LoVo (cell line): ENCODE measurements around the gene CAPN8.
A peak's percentile ranks its signal among the peaks of the same experiment; 100 is the strongest.

ENCODE experiments used
- DNase-seq: peaks from one replicate; pipeline ENCODE4 v3.0.0-alpha.2; 2016; ENCODE audit warnings: low spot score

CAPN8 gene

GRCh38 chr1:223702735-223703667 lies 37.5 kb upstream of the CAPN8 start:
- DNase-seq: no peak

GRCh38 chr1:223700942-223701637 lies 35.6 kb upstream of the CAPN8 start:
- DNase-seq: peak; percentile 69

- DNase-seq: peak; percentile 19
Measured at GRCh38 chr1:223700388-223700918, 35.0 kb upstream of the CAPN8 start.

GRCh38 chr1:223695941-223696340 lies 30.4 kb upstream of the CAPN8 start:
- DNase-seq: no peak

GRCh38 chr1:223695014-223695548 lies 29.6 kb upstream of the CAPN8 start:
- no peak for DNase-seq

GRCh38 chr1:223691121-223691520 lies 25.6 kb upstream of the CAPN8 start:
- DNase-seq: no peak

- DNase-seq: no peak
Measured at GRCh38 chr1:223684488-223684792, 18.9 kb upstream of the CAPN8 start.

DNA sequence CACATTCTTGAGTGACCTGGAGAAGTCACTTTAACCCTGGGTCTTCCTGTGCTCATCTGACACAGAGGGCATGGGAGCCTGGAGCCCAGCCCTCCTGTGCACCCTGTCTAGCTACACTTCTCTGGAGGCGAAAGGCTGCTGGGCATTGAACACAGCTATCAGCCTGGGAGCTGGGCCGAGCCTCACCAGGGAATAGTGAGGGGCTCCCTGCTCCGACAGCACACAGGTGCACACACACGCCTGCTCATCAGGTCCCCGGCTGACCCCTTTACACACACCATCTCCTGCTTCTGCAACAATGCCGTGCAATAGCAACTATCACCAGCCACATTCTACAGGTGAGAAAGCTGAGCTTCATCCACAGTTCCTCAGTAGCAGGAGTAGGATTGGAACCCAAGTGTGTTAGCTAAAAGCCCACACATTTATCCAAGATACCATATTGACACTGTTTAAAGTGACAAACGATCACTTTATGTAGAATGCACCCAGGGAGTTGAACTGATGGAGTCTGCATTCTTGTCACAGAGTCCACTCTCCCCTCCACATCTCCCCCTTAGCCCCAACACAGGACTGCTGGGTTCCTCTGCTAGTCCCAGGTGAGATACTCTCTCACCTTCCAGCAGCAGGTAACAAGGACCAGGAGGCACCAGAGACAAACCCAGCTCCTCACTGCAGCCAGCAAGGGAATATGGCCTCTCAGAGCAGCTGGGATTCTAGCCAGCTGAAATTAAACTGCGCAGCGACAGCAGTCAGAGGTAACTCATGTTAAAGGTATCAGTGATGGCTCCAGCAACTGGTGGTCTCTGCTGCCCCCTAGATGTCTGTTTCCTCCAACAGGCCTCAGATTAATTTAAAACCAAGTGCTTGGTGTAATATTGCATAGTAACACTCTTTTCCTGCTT lies 18.3 kb upstream of the CAPN8 start:
- DNase-seq: peak; percentile 70

DNA sequence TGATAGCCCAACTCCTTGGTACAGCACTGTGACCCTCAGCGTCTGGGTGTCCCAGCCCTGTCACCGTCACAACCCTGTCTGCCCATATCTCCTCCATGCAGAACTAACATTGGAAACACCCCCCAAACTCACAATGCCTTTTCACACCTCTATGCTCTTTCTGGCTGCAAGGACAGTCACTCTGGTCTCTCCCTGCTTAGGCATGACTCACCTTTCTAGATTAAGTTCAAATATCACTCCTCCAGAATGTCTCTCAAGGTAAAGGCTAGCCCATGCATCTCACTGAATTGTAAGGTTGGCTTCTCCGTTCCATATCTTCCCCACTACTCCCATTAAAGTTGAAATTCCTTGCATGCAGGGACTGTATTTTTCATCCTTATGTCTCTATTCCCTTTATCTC lies 17.0 kb upstream of the CAPN8 start:
- no peak for DNase-seq

GRCh38 chr1:223680188-223680587 lies 14.7 kb upstream of the CAPN8 start:
- no peak for DNase-seq

DNA sequence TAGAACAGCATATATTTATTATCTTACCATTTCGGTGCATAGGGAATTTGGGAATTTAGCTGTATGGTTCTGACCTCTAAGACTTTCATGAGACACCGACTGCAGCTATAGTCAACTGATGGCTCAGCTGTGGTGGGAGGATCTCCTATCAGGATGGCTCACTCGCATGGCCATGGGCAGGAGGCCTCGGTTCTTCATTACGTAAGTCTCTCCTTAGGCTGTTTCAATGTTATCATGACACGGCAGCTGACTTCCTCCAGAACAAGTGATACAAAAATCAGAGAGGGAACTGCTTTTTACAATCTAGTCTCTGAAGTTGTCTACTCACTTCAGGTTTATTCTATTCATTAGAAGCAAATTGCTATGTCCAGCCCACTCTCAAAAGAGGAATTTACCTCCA lies 13.3 kb upstream of the CAPN8 start:
- no peak for DNase-seq

GRCh38 chr1:223674119-223674890 lies 8.8 kb upstream of the CAPN8 start:
- DNase-seq: no peak

DNA sequence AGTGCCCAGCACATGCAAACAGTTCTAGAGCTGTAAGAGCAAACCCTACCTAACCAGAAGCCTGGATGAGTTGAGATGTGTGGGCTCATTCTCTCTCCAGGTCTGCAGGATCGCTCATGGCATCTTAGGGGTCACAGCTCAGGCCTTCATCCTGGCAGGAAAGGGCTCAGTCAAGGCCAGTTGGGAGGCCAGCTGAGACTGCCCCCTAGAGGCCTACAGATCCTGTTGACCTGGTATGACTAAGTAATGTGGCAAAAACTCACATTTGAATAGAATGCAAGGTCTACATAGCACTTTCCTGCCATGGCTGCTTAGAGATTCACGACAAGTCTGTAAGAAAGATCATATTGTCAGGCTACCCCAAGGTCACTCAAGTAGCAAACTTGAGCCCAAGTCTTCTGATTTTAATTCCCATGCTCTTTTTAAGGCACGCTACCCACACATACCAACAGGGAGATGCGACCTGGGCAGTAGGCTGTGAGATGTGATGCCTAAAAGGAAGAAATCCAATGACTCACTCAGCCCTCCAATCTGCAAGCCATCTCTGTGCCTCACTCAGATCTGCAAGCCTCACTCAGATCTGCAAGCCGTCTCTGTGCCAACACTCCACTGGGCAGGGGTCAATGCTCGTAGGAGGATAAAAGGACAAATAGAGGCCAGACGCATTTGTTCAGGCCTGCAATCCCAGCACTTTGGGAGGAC lies 5.1 kb upstream of the CAPN8 start:
- peak; percentile 18 for DNase-seq

DNA sequence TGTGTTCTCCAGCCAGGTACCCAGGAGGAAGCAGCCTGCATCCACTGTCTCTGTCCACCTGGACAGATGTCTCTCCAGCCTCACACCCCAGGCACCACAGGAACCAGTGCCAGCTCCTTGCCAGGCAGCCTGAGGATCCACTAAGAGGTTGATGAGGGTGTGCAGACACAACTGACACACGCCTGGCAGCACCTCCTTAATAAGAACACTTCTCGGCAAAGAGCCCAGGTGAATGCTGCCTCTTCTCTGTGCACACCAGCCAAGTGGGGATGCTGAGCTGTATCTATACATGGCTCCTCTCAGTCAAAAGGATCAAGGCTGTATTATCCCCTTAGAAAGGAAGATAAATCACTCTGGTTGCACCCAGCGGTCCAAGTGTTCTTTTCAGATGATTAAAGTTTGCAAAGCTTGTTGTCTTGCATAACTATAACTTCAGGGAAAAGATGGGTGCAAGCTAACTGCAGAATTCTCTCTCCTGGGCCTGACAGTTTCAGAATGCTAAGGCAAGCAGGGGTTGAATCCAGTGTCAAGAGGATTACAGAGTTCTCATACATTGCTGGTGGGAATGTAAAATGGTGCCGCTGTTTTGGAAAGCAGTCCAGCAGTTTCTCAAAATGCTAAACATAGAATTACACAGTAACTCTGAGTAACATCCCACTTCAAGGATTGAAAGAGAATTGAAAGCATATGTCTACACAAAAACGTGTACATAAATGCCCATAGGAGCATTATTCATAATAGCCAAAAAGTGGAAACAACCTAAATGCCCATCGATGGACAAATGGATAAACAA lies 3.7 kb upstream of the CAPN8 start:
- no peak for DNase-seq

- no peak for DNase-seq
Measured at GRCh38 chr1:223667484-223668182, 2.1 kb upstream of the CAPN8 start.

DNA sequence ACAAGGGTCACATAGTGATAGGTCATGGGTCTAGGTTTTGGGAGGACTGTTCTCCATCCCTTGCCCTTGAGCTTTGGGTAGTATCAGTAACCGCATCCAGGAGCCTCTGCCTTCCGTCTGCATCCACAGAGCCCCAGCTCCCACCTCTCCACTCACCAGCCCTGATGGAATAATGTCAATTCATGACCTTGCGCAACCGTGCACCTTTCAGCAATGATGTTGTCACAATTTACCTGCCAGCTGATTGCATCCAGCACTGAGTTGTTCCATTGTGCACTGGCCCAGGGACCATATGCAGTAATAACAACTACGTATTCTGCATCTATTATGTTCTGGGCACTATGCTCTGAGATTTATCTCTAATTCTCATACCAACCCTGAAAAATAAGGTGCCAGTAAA lies 1.4 kb downstream of the CAPN8 start:
- no peak for DNase-seq

- no peak for DNase-seq
Measured at GRCh38 chr1:223662943-223663342, 2.6 kb downstream of the CAPN8 start.

GRCh38 chr1:223659711-223660110 lies 5.8 kb downstream of the CAPN8 start:
- DNase-seq: no peak

DNA sequence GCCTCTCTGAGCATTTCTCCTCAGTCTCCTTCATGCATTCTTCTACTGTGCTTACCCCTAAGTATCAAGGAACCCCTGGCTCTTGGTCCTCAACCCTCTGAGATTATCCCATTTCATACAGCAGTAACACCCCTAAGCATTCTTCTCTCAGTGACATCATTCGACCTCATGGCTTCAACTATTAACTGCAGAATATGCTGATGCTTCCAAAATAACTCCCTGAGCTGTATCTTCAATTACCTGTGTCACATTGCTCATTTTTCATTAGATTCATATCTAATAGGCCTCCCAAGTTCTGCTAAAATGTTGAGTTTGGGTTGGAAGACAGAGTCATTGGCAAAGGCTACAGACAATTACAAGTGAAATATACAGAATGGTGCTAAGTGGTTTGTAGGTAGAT lies 7.5 kb downstream of the CAPN8 start:
- DNase-seq: no peak
